22Rv1 (cell line): ENCODE measurements around the gene C11orf86.

Experiments used
- H3K27ac ChIP-seq: fragments of 450-650 bp; 2 replicates; pipeline ENCODE4 v1.5.1; 2017
- CTCF ChIP-seq: fragments of 450-650 bp; IDR thresholded peaks from 2 replicates; pipeline ENCODE4 v1.5.1; 2017; ENCODE audit warnings: mild to moderate bottlenecking
- ZFX ChIP-seq: fragments of 450-650 bp; IDR thresholded peaks from 2 replicates; pipeline ENCODE4 v1.6.1; 2017; ENCODE audit warnings: antibody characterized with exemption, borderline replicate concordance

Gene C11orf86

GRCh38 chr11:66937193-66937733, 37.8 kb upstream of the C11orf86 start:
- no peak overlapping the region for H3K27ac ChIP-seq
- TF ChIP-seq ZFX (no peak), CTCF (no peak)

- no peak overlapping the region for H3K27ac ChIP-seq
- TF ChIP-seq ZFX (no peak), CTCF (no peak)
These were observed 36.4 kb upstream of the C11orf86 start for GRCh38 chr11:66938582-66939135.

- H3K27ac ChIP-seq: peak overlapping the region; percentile 49
These were observed 25.0 kb upstream of the C11orf86 start for GRCh38 chr11:66950112-66950535.

GRCh38 chr11:66951135-66951534, 24.0 kb upstream of the C11orf86 start:
- TF ChIP-seq CTCF: no peak
- no peak for TF ChIP-seq ZFX
- H3K27ac ChIP-seq: no peak overlapping the region

More at GRCh38 chr11:66950112-66950535, 25.0 kb upstream of the C11orf86 start:
- TF ChIP-seq ZFX (no peak), CTCF (no peak)

GRCh38 chr11:66951927-66952337, 23.2 kb upstream of the C11orf86 start:
- H3K27ac ChIP-seq: no peak overlapping the region
- TF ChIP-seq CTCF (no peak), ZFX (no peak)

- TF ChIP-seq CTCF (no peak), ZFX (no peak)
- no peak overlapping the region for H3K27ac ChIP-seq
These were observed 21.8 kb upstream of the C11orf86 start for GRCh38 chr11:66953081-66953833.

- no peak overlapping the region for H3K27ac ChIP-seq
- TF ChIP-seq ZFX (no peak), CTCF (no peak)
These were observed 18.3 kb upstream of the C11orf86 start for GRCh38 chr11:66956689-66957290.
